AG09309 (cell line): ENCODE results near the gene FOXO6.

ENCODE experiments used
- DNase-seq: peaks from one replicate; pipeline ENCODE4 v3.0.0-alpha.2; 2010; ENCODE audit warnings: low read depth
- H3K4me3 ChIP-seq: 2 replicates; pipeline ENCODE4 v1.5.1; 2011; ENCODE audit warnings: mild to moderate bottlenecking, low read depth, low read length, moderate library complexity; ENCODE audit not compliant: control insufficient read depth
- CTCF ChIP-seq: IDR thresholded peaks from 2 replicates; pipeline ENCODE4 v1.5.1; 2011; ENCODE audit warnings: mild to moderate bottlenecking, low read depth, low read length, inconsistent platforms; ENCODE audit not compliant: insufficient read depth, control insufficient read depth; ENCODE audit errors: missing control alignments

FOXO6 gene

GRCh38 chr1:41428738-41429640 is 67.8 kb downstream of the FOXO6 start:
- DNase-seq, result no peak
- H3K4me3 ChIP-seq, result no peak overlapping the region
- TF ChIP-seq CTCF, result no peak

GRCh38 chr1:41429641-41430035 is 68.4 kb downstream of the FOXO6 start:
- no peak overlapping the region for H3K4me3 ChIP-seq
- no peak for DNase-seq
- TF ChIP-seq CTCF, result no peak

DNA sequence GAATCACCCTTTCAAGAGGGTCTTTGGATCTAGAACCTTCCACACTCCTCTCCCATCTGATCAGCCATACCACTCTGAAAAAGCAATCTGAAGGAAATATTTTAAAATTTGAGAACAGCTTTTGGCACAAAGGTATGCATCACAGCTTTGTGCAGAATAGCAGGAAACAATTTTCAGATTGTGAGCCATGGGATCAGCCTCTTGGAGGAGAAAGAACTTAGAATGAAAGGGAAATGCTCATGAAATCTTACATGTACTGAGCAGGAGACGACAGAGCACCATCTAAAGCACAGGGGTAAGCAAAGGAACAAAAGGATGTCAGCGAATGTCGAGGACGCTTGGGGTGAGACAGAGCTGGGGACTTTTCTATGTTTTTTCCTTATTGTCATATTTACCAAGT is 68.8 kb downstream of the FOXO6 start:
- no peak overlapping the region for H3K4me3 ChIP-seq
- TF ChIP-seq CTCF, result no peak
- no peak for DNase-seq

GRCh38 chr1:41430582-41430981 is 69.3 kb downstream of the FOXO6 start:
- TF ChIP-seq CTCF, result no peak
- no peak overlapping the region for H3K4me3 ChIP-seq
- DNase-seq, result no peak

DNA sequence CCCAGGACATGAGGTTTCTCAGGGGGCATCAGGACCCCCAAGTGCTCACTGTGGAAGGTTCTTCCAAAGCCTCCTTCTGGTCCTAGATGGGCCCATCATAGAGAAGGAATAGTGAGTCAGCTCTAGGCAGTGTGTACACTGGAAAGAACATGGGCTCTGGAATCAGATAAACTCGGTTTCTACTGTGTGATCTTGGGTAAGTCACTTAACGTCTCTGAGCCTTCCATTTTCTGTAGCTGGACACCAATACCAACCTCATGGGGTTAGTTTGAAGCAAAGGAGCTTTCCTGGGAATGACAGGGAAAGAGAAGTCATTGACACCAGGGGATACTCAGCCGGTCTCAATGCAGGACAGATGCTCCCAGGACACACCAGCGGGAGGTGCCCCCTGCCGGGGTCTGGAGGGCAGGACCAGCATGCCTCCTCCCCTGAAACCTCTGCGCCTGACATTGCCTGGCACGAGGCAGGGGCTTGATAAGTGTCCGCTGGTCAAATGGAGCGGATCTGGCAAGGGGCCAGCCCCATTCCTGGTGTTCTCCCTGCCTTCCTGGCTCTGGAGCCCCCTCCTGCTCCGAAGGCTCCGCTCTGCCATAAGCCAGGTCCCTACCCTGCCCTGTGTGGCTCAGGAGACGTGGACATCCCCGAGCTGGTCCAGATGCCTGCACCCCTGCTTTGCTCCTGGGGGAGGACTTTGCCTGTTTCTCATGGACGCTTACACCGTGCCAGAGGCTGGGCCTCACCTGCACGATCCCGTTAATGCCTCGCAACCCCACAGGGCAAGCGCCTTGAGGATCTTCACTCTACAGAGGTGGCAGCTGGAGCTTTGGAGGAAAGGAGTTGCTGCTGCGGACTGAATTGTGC is 70.5 kb downstream of the FOXO6 start:
- DNase-seq, result no peak
- no peak for TF ChIP-seq CTCF
- H3K4me3 ChIP-seq, result no peak overlapping the region
